H1 (cell line): ENCODE measurements around the gene RAB11FIP3.

Source experiments
- CHD7 ChIP-seq: fragments of 300-600 bp; sonication (generic); IDR thresholded peaks from 2 replicates; pipeline ENCODE4 v1.7.1; 2012; ENCODE audit warnings: low read length, moderate library complexity, mild to moderate bottlenecking, inconsistent platforms; ENCODE audit not compliant: insufficient replicate concordance
- CTCF ChIP-seq, 3 experiments: IDR thresholded peaks; 1 replicate in 2 of 3; 2 replicates in 1 of 3; pipeline versions ENCODE4 v1.5.1 to v1.6.1; 2011; ENCODE audit warnings: low read length in 3 of 3, mild to moderate bottlenecking in 3 of 3, inconsistent platforms in 2 of 3, low read depth in 1 of 3, moderate library complexity in 1 of 3; ENCODE audit not compliant: insufficient read depth in 1 of 3; ENCODE audit errors: control extremely low read depth in 1 of 3
- EZH2 ChIP-seq: fragments of 200-600 bp; sonication (generic); IDR thresholded peaks from 2 replicates; pipeline ENCODE4 v1.7.1; 2012; ENCODE audit warnings: low read depth, mild to moderate bottlenecking, moderate library complexity, low read length, inconsistent platforms; ENCODE audit not compliant: severe bottlenecking
- PHF8 ChIP-seq: fragments of 200-600 bp; sonication (generic); conservative IDR thresholded peaks from 2 replicates; pipeline ENCODE4 v1.7.1; 2012; ENCODE audit warnings: low read depth, mild to moderate bottlenecking, inconsistent platforms, low read length, moderate library complexity
- POLR2A ChIP-seq, 2 experiments: IDR thresholded peaks; 1 replicate in 1 of 2; 2 replicates in 1 of 2; pipeline ENCODE4 v1.6.1; 2011; ENCODE audit warnings: low read depth in 2 of 2, low read length in 2 of 2, mild to moderate bottlenecking in 2 of 2; ENCODE audit errors: control extremely low read depth in 1 of 2
- SIN3A ChIP-seq, 2 experiments: IDR thresholded peaks in 1 of 2; conservative IDR thresholded peaks in 1 of 2; 2 replicates each; pipeline ENCODE4 v1.6.1; 2011 to 2012; ENCODE audit warnings: low read length in 2 of 2, improper control_type of control experiment in 1 of 2, low read depth in 1 of 2, mild to moderate bottlenecking in 1 of 2
- TEAD4 ChIP-seq: IDR thresholded peaks from 2 replicates; pipeline ENCODE4 v1.6.1; 2012; ENCODE audit warnings: low read depth, low read length, inconsistent platforms, mixed read lengths

DNA sequence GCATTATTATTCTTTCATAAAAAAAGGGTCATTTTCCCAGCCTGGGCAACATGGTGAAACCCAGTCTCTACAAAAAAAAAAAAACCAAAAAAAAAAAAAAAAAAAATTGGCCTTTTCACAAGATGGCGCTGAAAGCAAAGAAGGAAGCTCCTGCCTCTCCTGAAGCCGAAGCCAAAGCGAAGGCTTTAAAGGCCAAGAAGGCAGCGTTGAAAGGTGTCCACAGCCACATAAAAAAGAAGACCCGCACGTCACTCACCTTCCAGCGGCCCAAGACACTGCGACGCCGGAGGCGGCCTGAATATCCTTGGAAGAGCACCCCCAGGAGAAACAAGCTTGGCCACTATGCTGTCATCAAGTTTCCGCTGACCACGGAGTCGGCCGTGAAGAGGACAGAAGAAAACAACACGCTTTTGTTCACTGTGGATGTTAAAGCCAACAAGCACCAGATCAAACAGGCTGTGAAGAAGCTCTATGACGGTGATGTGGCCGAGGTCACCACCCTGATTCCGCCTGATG lies 38.8 kb upstream of the RAB11FIP3 start:
- no peak for TF ChIP-seq EZH2
- TF ChIP-seq POLR2A (IDR thresholded peaks at IDR 0.05; ENCODE audit: control extremely low read depth in 1 of 2, low read depth in 2 of 2, low read length in 2 of 2), result no peak
- TF ChIP-seq PHF8, result no peak
- peak in 1 of 3 experiments; percentile 15; a peak in 1 of 4 replicates for TF ChIP-seq CTCF (IDR thresholded peaks at IDR 0.05; ENCODE audit: control extremely low read depth in 1 of 3, insufficient read depth in 1 of 3, low read depth in 1 of 3, low read length in 3 of 3)
- TF ChIP-seq TEAD4, result no peak
- no peak for TF ChIP-seq CHD7
- no peak for TF ChIP-seq SIN3A (conservative IDR thresholded peaks at IDR 0.05 in 1 of 2, IDR thresholded peaks at IDR 0.05 in 1 of 2; ENCODE audit: low read depth in 1 of 2, low read length in 2 of 2)
